Activated B cell treated with CpG ODN at 0.5 μM for 24 hours (primary cell): ENCODE results near the gene CLDN20. TPM values are rescaled to one million over a fixed set of nuclear protein-coding genes. Genes with fewer than 3 reads are reported as not detected.

ENCODE experiments used
- ATAC-seq: fragments of 200-7000 bp; cut with Tn5 transposase; one replicate; pipeline ENCODE4 v1.10.0; 2021; ENCODE audit warnings: low read depth, mild to moderate bottlenecking, moderate library complexity
- CTCF ChIA-PET: fragments of 350-600 bp; sonication (Branson Sonifier 250); formaldehyde crosslinking; loops from one replicate; lab custom pipeline; 2021; ENCODE audit warnings: antibody characterized with exemption; lab: Charles Lee
- POLR2A ChIA-PET: fragments of 350-600 bp; sonication (Branson Sonifier 250); formaldehyde crosslinking; loops from one replicate; lab custom pipeline; 2021; ENCODE audit warnings: antibody characterized with exemption; lab: Charles Lee
- DNase-seq: peaks from one replicate; pipeline ENCODE4 v3.0.0; 2022
- H3K27ac Mint-ChIP-seq: one replicate; pipeline ENCODE4 v1.8.0; 2020; ENCODE audit warnings: mixed read lengths
- H3K27me3 Mint-ChIP-seq: one replicate; pipeline ENCODE4 v1.8.0; 2021; ENCODE audit warnings: mixed read lengths
- H3K36me3 Mint-ChIP-seq: one replicate; pipeline ENCODE4 v1.8.0; 2021; ENCODE audit warnings: low read depth, mixed read lengths
- H3K4me1 Mint-ChIP-seq: one replicate; pipeline ENCODE4 v1.8.0; 2021; ENCODE audit warnings: mixed read lengths
- H3K4me3 Mint-ChIP-seq: one replicate; pipeline ENCODE4 v1.8.0; 2020; ENCODE audit warnings: mild to moderate bottlenecking, mixed read lengths
- H3K9me3 Mint-ChIP-seq: one replicate; pipeline ENCODE4 v1.8.0; 2020; ENCODE audit warnings: mixed read lengths
- intact Hi-C: fragments of 100-400 bp; cut with micrococcal nuclease; formaldehyde crosslinking; loops from one replicate; pipeline ENCODE4 v1.15.1; 2024
- total RNA-seq: library from RNA; stranded (reverse); gene quantifications from 2 replicates; pipeline ENCODE4 v1.2.3, GENCODE V29; 2022
- TF ChIP-seq, protein P1 (sequence below): fragments of 200-600 bp; IDR thresholded peaks from one replicate; pipeline ENCODE4 v1.8.0; 2022; ENCODE audit warnings: antibody characterized with exemption, mild to moderate bottlenecking

CLDN20 gene
- total RNA-seq, 1 donor from 2014 or later: not detected

- Mint-ChIP-seq H3K36me3 (peaks cover 44% of the 10 kb centered on the region), H3K4me3 (peak overlapping the region; percentile 97), H3K4me1 (peaks cover 29% of the 10 kb centered on the region), H3K27ac (peak overlapping the region; percentile 93), H3K9me3 (no peaks in the 10 kb centered on the region), H3K27me3 (no peaks in the 10 kb centered on the region)
- DNase-seq: no peak
- CTCF ChIA-PET: no interaction called here
- peak; percentile 3 for ATAC-seq
- POLR2A ChIA-PET: interaction anchor here (0.7 kb wide), 1 partner anchor 105 kb away, joined by 3 read pairs; no protein-coding TSS in a partner anchor
- TF ChIP-seq, protein P1, sequence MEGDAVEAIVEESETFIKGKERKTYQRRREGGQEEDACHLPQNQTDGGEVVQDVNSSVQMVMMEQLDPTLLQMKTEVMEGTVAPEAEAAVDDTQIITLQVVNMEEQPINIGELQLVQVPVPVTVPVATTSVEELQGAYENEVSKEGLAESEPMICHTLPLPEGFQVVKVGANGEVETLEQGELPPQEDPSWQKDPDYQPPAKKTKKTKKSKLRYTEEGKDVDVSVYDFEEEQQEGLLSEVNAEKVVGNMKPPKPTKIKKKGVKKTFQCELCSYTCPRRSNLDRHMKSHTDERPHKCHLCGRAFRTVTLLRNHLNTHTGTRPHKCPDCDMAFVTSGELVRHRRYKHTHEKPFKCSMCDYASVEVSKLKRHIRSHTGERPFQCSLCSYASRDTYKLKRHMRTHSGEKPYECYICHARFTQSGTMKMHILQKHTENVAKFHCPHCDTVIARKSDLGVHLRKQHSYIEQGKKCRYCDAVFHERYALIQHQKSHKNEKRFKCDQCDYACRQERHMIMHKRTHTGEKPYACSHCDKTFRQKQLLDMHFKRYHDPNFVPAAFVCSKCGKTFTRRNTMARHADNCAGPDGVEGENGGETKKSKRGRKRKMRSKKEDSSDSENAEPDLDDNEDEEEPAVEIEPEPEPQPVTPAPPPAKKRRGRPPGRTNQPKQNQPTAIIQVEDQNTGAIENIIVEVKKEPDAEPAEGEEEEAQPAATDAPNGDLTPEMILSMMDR: no peak
- intact Hi-C loops: loop anchor here (1.0 to 10.0 kb wide), 9 partner anchors 105 to 1708 kb away; partner anchors contain the start of gene SCAF8
These were observed 49.8 kb downstream of the CLDN20 start for GRCh38 chr6:155313602-155314091.

DNA sequence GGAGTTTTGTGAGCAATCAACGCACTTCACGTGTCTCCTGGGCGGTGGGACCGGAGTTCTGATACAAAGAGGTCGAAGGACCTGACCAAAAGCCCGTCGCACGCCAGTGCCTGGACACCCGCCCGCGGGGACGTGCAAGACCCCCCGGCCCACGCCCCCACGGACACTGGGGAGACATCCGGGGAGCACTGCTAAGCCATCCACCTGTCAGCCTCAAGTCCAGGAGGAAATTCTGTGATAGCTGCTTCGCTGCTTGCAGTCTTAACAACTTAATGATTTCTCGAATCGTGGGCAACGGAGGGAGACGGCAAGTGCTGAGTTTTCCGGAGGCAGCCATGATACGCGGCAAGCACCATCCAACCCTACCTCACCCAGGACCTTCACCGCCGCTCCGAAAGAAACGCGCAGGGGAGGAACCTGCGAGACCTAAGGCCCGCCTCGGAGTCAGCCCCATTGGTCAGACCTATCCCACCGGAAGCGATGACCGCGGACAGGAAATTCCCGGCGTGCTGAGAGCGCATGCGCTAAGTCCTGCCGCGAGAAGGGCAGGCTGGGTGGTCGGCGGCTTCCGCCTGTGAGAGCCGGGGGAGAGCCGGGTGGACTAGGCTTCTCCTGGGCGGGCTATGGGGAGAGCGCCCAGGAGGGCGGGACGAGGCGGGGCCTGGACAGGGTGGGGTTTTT is 50.4 kb downstream of the CLDN20 start, which contains the start of gene TFB1M:
Gene TFB1M, minus strand, starts transcription at position 393 of the 681 bp plus-strand sequence. Its CDS starts 56 bp downstream, at position 337.
- Mint-ChIP-seq H3K9me3 (no peaks in the 10 kb centered on the region), H3K4me1 (peaks cover 28% of the 10 kb centered on the region)
- POLR2A ChIA-PET: interaction anchor here (0.6 to 1.5 kb wide), 7 partner anchors 27 to 1732 kb away, joined by 3 to 6 read pairs (median 3); no protein-coding TSS in a partner anchor

GRCh38 chr6:155314773-155315515 is 51.1 kb downstream of the CLDN20 start:
- peak overlapping the region; percentile 93 for H3K27ac Mint-ChIP-seq
- TF ChIP-seq, protein P1: no peak
- no peaks in the 10 kb centered on the region for H3K9me3 Mint-ChIP-seq
- H3K27me3 Mint-ChIP-seq: no peaks in the 10 kb centered on the region
- intact Hi-C loops: loop anchor here (1.0 to 10.0 kb wide), 10 partner anchors 103 to 1706 kb away; partner anchors contain the start of gene SCAF8
- DNase-seq (no peak), ATAC-seq (peak; percentile 33)
- H3K36me3 Mint-ChIP-seq: peaks cover 36% of the 10 kb centered on the region
- CTCF ChIA-PET: interaction anchor here (0.9 to 1.6 kb wide), 4 partner anchors 14 to 180 kb away, joined by 3 to 6 read pairs (median 4); no protein-coding TSS in a partner anchor
- H3K4me3 Mint-ChIP-seq: peak overlapping the region; percentile 97
- H3K4me1 Mint-ChIP-seq: peaks cover 31% of the 10 kb centered on the region
- POLR2A ChIA-PET: interaction anchor here (0.5 to 1.5 kb wide), 11 partner anchors 19 to 1731 kb away, joined by 3 to 12 read pairs (median 4); no protein-coding TSS in a partner anchor

More for the DNA sequence above, 50.4 kb downstream of the CLDN20 start, which contains the start of gene TFB1M:
- CTCF ChIA-PET: interaction anchor here (1.0 kb wide), 1 partner anchor 15 kb away, joined by 3 read pairs; no protein-coding TSS in a partner anchor
- TF ChIP-seq, protein P1: no peak
- Mint-ChIP-seq H3K36me3 (peaks cover 41% of the 10 kb centered on the region), H3K27me3 (no peaks in the 10 kb centered on the region), H3K4me3 (peak within 1 kb of the TSS; percentile 97), H3K27ac (peak within 1 kb of the TSS; percentile 93)
- DNase-seq (peak; percentile 90), ATAC-seq (peak; percentile 94)
- intact Hi-C loops: loop anchor here (1.0 to 10.0 kb wide), 9 partner anchors 104 to 1707 kb away; partner anchors contain the start of gene SCAF8

GRCh38 chr6:155315516-155315871 is 51.7 kb downstream of the CLDN20 start:
- TF ChIP-seq, protein P1: no peak
- DNase-seq (no peak), ATAC-seq (no peak)
- Mint-ChIP-seq H3K4me1 (peaks cover 34% of the 10 kb centered on the region), H3K27me3 (no peaks in the 10 kb centered on the region), H3K9me3 (no peaks in the 10 kb centered on the region), H3K36me3 (peaks cover 32% of the 10 kb centered on the region), H3K27ac (peak overlapping the region; percentile 93), H3K4me3 (peak overlapping the region; percentile 97)
- CTCF ChIA-PET: interaction anchor here (0.9 to 1.6 kb wide), 4 partner anchors 13 to 179 kb away, joined by 3 to 6 read pairs (median 4); no protein-coding TSS in a partner anchor
- intact Hi-C loops: loop anchor here (2.0 to 10.0 kb wide), 3 partner anchors 391 to 1463 kb away; no protein-coding TSS in a partner anchor
- POLR2A ChIA-PET: interaction anchor here (0.5 to 1.5 kb wide), 9 partner anchors 19 to 1454 kb away, joined by 3 to 12 read pairs (median 5); no protein-coding TSS in a partner anchor
